Stimulated activated CD4-positive, alpha-beta T cell treated with anti-CD3 and anti-CD28 coated beads, Interleukin-4, amount 100 ng/mL, for 4 hours (primary cell): ENCODE results near the gene SORCS2.
"Not testable (repeated sequence)": the region's sequence is repeated elsewhere in the genome, so short reads cannot be mapped to it uniquely, and the experiment has no call there.

Experiments
- DNase-seq, 2 experiments: peaks; one replicate each; pipeline ENCODE4 v3.0.0-alpha.2; 2020

SORCS2 gene

DNA sequence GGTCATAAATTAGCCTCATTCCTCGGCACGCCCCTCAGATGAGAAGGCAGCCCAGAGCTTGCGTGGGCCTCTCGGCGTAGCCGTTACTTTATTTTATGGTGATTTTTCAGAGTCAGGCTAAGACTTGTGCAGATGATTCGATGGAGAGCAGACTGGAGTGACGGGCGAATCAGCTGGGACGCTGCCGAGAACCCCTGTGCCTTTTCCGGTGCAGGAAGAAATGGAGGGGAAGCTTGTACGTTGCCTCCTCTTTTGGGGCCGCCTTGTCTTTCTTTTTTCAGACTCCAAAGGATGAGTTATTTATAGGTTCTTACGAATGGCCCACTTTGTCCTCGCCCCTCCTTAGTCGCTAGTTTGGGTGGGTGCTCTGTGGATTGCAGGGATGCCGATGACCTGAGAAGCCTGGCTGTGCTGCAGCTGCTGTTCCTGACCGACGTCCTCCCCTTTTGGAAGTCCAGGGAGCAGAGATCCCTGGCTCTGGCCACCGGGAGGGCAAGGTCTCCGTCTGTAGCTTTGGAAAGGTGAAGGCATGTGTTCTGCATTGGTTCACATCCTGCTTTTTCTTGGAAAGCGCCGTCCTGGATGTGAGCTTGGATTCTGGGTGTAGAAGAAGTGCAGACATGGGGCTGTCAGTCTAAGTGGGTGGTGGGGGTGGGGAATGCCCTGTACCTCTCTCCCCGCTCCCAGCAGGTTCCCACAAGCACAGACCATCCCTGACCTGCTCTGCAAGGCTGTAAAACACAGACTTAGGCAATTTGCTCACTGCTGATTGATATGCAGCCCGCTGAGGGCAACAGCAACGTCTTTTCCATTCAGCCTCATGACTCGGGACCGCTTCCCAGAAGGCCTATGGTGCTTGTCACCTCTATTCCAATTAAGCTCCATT, 9.3 kb downstream of the SORCS2 start:
- DNase-seq, result no peak

DNA sequence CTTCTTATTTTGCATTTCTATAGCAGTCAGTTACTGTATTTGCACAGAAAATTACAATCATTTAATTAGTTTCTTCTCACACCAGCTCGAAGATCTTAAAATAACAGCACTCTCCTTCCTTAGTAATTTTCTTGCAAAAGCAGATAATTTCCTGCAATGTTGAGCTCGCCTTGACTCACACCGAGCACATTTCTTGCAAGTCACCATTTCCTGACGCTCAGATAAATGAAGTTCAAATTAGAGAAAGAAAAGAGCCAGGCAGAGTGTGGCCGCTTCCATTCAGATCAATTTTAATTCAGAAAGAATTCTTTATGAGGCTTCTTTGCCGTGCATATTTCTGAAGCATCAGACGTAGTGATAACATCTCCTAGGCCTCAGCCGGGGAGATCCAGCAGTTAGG, 10.1 kb downstream of the SORCS2 start:
- no peak for DNase-seq

DNA sequence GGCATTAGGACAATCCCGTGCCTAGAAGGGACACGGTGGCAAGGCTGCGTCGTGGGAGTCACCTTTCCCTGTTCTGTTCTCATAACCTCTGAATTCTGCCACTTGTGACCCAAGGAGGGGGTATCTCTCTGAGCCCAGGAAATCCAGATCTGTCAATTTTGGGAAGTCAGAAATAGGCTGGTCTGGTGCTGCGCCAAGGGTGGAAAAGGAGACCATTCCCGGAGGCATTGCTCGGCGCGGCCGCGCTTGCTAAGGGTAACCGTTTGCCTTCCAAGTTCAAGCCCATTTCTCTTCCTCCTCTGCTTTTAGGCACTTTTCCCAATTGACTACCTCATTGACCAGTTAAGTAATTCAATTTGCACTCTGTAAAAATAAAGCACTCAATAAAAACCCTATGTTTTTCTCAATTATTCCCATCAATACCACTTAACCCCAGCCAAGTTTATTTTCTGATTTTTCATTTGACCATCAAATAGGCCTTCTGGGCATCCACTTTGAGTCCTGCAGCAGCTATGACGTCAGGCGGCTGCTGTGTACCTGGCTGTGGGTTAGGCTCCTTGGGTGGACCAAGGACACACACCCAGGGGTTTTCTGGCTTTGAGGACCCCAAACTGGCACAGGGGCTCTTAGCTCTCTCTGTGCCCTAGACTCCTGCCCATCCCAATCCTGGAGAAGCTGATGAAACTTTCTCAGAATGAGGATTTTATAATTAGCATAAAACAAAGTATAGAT, 12.5 kb downstream of the SORCS2 start:
- DNase-seq, result no peak

DNA sequence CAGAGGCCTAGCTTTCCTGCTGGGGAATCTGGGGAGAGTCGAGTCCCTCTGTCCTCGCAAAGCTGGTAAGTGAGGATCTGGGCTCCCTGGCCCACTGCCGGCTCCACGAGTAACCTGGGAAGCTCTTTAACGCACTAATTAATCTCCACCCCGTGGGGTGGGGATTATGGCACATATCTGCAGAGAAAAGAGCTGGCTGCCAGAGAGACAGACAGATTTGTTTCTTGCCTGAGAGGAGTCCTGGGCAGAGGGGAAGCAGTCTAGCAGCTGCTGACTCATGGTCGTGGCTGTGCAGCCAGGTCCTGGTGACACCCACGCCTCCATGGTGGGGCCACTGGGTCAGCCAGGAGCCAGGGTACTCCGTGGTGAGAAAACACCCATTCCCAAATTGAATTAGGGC, 14.0 kb downstream of the SORCS2 start:
- DNase-seq, result no peak

DNA sequence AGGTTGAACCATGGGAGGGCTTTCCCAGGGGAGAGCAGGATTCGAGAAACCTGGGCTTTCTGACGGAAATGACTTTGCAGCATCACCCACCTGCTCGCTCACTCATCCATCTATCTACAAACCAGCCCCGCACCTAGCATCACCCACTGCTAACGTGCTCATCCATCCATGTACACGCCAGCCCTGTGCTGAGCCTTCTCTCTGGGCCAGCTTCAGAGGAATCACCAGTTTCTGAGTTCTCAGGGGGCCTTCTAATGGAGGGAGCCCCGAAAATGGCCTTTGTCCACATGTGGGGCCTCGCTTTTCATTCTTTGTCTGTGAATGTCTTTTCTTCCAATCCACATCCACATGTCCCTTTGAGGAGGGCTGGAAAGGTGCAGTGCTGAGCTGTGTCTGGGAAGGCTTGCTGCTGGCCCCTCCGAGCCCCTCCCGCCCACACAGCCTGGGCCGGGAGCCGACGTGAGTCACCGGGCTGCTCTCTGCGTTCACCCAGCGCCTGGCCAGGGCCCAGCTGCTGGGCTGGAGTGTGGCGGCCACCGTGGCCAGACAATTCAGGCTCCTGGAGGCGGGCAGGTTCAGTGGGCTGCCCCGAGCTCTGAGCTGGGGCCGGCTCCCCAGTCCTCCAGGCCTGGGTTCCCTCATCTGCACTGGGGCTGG, 14.7 kb downstream of the SORCS2 start:
- DNase-seq, result no peak

DNA sequence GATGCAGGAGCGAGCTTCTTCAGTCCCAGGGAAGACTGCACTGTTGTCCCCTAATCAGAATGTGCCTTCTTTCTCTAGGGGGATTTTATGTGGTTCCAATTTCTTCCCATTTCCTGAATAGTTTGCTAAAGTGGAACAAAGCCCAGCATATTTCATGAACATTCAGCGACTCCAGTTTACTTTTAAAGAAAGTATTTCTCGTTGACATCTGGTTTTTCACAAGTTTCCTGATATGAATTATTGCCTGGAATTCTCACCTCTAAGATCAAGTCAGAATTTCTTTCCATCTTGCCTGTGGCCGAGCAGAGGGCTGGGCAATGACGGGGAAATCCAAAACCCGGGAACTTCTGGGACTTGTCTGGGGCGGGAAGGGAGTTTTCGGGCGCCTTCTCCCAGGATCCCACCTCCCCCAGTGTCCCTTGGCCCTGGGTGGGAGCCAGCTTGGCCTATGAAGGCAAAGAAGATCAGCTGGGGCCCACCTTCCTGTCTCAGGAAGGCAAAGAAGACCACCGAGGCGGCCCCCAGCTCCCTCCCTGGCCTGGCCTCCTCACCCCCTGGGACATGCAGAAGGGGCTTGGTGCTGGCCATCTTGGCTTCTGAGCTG, 15.4 kb downstream of the SORCS2 start:
- DNase-seq, result no peak

DNA sequence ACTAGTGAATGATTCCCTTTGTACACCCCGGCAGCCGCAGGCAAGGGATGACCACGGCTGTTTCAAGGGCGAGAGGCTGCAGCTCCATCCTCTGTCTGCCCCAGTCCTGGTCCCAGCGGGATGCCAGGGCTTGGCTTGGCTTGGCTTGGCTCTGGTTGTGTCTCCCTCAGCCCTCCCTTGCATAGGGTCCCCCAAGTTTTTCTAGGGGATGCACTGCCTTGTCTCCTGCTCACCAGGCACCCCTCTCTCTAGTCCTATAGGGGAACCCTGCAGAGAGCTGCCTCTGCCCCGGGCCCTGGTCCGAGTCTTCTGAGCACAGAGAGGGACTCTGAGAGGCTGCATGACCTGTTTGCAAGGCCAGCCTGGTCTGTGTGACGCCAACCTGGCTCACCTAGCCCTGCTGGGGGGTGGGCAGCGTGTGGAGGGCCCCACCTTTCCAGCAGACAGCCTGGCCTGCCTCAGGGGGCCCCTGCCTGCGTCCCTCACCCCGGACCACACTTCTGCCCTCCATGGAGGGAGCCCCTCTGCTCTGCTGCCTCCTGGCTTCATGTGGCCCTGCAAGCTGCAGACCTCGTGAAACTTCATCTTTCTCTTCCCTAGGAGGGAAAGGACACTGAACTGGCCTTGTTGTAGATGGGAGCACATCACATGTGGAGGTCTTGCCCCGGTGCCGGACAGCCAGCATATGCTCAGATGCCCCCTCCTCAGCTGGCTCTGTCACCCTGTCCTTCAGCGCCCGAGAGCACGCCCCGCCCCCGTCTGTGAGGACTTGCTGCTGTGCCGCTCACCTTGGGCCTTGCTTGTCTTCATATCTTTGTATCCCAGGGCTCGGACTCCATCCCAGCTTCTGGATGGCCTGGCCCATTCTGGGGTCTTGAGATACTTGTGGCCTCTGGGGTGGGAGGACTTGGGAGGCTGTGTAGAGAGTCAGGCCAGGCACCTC, 16.4 kb downstream of the SORCS2 start:
- DNase-seq, result no peak

DNA sequence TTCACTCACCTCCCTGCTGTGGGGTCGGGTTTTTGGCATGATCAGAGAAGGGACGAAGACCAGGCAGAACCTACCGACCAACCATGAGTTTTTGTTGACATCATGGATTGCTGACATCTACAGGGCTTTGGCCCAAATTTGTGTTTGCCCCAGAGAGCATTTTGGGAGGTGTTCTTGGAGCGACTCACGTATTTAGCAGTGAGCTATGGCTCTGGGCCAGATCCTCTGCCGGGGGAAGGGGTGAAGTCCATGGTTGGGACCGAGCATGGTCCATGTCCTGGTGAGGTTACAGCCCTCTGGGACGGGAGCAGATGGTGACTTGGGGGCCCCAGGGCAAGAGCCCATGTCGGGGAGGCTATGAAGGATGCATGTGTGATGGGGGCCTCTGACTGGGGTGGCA, 17.4 kb downstream of the SORCS2 start:
- no peak for DNase-seq

DNA sequence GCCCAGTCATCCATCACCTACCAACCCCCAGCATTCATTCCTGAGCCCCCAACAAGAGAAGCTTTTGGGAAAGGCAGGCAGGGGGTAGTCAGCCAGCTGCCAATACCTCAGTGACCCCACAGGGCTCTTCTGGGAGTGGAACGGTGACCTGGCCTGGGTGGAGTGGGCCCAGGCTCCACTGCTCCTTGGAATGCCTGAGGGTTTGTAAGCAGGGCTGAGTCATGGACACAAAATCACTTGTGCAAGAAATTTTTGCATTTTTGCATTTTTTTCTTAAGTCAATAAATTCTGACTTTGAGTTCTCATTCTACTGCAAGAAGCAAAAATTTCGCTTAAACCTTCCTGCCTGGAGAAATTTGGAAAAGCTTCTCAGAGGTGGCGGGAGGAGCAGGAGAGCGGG, 18.5 kb downstream of the SORCS2 start:
- no peak for DNase-seq

DNA sequence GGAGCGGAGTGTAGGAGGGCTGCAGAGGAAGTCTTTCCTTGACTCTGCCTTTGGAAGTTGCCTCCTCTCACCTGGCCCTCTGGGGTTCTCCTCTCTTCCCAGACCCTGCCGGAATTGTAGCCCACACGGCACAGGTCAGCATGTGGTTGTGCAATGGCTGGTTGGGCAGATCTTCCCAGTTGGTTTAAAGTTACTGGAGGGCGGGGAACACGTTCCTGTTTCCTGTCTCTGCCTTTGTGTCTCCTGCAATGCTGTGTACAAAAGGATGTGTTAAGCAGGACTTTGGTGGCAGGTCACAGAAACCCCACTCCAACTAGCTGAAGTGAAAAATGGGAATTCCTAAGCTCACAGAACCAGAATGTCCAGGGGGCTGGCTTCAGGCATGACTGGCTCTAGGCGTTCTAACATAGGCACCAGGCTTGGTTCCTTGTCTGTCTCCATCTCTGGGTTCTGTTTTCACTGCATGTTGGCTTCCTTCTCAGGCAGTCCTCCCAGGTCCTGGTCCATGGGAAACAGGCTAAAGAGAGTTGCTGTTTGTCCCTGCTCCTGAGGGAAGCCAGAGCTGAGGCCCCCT, 19.9 kb downstream of the SORCS2 start:
- DNase-seq, result no peak

DNA sequence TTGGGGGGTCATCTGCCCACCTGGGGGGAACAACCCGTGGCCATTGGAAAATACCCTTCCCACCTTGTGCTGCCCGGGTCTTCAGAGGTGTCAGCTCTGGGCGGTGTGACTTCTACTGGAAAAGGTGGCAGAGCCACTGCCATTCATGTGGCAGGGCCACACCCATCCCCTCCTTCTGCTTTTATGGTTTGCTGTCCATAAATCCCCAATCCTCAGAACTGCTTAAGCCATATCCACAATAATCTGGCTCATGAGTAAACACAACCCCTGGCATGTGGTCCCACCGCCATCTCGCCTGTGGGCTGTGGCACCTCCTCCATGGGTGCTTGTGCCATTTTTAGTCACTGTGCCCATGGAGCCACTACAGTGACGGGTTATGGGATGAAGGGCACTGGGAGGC, 20.6 kb downstream of the SORCS2 start:
- DNase-seq, result no peak

DNA sequence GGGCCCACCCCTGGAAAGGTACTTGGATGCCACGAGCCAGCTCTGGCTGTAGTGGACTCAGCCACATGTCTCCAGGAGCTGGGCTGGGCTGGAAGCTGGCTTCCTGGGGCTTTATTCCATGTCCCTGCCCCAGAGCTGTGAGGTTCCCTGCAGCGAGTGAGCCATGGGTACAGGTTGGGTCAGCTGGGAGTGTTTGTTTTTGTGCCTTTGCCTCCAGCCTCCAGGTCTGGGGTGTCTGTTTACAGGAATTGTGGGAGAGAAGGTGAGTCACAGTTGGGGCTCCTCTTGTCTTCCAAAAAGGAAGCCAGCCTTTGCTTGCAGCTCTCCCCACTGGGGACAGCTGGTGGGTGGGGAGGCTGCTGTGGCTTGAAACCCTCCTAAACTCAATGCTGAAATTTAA, 21.5 kb downstream of the SORCS2 start:
- no peak for DNase-seq

DNA sequence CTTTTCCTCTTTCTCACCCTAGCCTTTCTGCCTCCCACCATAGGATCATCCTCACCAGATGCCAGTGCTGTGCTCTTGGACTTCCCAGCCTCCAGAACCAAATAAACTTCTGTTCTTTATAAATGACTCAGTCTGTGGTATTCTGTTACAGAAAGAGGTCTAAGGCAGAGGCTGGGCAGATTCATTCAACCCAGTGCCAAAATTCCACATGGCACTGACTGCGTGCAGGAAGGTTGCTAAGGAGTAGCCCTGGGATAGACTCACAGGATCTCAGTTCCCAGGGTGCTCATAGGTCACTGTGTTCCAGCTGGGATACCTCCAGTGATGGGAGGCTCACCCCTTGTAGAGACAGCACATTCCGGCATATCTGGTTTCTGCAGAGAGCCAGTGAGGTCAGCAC, 22.0 kb downstream of the SORCS2 start:
- DNase-seq, result no peak

DNA sequence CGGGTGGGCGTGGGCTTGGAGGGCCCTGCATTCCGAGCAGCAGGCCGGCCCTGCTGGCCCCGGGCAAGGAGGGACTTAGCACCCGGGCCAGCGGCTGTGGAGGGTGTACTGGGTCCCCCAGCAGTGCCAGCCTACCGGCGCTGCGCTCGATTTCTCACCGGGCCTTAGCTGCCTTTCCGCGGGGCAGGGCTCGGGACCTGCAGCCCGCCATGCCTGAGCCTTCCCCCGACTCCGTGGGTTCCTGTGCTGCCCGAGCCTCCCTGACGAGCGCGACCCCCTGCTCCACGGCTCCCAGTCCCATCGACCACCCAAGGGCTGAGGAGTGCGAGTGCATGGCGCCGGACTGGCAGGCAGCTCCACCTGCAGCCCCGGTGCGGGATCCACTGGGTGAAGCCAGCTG, 22.8 kb downstream of the SORCS2 start:
- DNase-seq, result not testable (repeated sequence)

DNA sequence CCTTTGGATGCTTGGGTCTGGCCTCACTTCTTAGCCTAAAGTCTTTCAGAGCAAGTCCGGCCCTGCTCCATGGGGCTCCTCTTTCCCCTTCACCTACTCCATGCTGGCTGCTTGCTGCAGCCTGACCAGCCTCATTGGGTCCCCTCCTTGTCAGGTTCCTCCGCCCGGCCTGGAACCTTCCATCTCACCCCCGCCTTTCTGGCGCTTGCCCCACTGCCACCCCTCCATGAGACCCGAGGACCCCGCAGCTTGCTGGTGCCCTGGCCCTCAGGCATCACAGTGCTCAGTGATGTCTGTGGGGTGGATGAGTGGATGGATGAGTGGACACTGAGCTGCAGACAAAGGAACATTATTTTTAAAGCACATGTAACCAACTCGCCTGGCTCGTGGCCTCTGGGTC, 24.7 kb downstream of the SORCS2 start:
- DNase-seq, result no peak

DNA sequence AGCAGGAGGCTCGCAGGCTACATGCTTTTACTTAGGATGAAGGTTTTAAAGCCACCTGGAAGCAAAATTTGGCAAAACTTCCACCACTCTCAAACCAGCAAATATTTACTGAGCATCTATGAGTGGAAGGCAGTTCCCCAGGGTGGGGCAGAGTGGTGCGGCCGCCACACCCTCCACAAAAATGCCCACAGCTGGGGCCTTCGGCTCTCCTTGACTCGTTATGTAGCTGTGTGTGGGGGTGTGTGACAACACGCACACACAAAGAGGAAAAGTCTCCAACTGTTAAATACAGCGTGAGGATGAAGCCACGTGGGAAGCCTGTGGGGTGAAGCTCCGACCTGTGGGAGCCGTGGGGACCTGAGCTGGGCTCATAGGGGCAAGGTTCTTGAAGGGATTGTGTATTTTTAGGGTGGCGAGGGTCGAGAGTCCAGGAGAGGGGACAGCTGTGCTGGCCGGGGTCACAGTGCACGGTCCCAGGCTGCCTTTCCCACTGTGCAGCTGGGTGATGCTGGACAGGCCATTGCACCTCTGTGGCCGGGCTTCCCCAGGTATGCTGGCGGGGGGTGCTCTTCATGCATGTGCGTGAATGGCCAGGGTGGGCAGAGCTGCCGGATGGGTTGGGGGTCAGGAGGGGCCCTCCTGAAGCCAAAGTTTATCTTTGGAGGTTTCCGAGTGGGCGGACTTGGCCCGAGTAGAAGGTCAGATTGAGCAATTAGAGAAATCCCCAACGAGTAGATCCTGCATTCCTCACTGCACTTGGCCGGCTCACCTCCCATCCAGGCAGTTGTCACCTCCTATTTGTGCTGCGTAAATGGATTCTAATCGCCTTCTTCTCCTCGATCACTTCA, 25.4 kb downstream of the SORCS2 start:
- DNase-seq, result no peak

DNA sequence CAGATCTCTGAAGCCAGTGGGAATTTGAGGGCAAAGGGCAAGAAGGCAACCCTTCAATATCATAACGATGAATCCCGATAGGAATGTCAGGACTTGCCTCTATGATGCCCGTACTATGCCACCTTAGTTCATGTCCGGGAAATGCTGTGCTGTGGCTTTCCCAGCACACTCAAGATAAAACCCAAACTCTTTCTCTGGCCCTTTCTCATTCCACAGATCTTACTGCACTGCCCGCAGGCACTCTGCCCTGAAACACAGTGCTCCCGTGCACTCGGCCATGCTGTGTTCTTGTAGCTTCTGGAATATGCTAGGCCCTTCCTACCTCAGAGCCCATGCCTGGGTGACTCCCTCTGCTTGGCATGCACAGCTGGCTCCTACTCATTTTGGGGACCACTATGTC, 26.3 kb downstream of the SORCS2 start:
- DNase-seq, result no peak

DNA sequence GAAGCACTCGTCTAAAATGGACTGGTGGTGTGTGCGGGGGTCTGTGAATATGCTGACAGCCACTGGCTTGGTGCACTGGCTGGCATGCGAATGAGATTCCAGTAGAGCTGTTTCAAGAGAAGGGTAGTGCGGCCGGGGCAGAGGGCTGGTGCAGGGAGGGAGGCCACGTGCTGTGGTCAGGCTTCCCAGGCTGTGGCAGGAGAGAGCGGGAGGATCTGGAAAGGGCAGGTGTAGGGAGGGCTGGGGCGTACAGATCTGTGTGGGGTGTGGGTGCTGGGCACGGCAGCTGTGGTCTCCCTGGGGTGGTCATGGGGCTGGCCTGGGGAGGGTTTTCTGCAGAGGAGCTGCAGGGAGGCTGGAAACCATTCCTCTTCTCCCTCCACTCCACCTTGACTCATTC, 30.2 kb downstream of the SORCS2 start:
- DNase-seq, result no peak

DNA sequence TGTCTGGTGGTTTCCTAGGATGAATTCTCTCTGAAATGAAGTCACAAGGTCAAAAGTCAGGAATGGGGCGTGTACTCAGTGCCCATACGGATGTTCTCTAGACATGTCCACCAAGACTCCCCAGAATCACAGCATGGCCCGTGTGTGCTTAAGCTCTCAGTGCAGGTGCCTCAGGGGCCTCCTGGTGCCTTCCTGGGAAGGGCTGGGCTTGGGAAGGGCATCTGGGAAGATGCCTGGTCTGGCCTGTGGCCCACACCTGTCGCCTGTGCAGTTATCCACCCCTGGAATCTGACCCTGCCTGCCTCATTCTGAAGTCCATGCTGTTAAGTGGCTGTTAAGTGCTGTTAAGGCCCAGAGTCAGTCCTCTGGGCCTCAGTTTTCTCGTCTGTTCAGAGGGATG, 31.2 kb downstream of the SORCS2 start:
- no peak for DNase-seq

DNA sequence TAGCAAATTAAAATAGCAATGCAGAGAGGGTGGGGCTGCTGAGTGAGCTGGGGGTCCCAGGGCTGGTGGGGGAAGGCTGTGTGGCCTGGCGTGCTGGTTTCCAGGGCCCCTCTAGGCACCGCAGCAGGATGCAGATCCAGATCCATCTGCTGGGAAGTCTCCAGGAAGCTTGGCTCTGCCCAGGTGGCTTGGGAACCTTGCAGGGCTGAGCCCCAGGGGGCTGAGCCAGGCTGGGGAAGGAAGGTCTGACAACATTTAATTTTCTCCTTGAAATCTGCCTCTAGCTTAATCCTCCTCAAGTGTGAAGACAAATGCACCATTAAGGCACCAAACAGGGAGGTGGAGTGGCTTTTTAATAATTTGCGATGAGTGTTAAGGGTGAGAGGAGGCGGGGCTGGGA, 31.7 kb downstream of the SORCS2 start:
- DNase-seq, result no peak
